ENCODE measurements around the gene CCT5.

The CCT5 gene

GRCh38 chr5:10249948-10250805 is at the start of gene CCT5:
Gene CCT5, plus strand, starts transcription at chr5:10250280. Its CDS starts 61 bp downstream, at chr5:10250341.
- H3K27ac Mint-ChIP-seq: peak within 1 kb of the TSS; percentile 100
- no peaks in the 10 kb centered on the region for H3K9me3 Mint-ChIP-seq
- peaks cover 43% of the 10 kb centered on the region for H3K4me1 Mint-ChIP-seq
- peak within 1 kb of the TSS; percentile 80 for H3K4me3 Mint-ChIP-seq
- peaks cover 59% of the 10 kb centered on the region for H3K36me3 Mint-ChIP-seq
- DNase-seq (ENCODE audit: low spot score in 2 of 2): peak; percentile 81 to 97
- ATAC-seq: peak; percentile 88

DNA sequence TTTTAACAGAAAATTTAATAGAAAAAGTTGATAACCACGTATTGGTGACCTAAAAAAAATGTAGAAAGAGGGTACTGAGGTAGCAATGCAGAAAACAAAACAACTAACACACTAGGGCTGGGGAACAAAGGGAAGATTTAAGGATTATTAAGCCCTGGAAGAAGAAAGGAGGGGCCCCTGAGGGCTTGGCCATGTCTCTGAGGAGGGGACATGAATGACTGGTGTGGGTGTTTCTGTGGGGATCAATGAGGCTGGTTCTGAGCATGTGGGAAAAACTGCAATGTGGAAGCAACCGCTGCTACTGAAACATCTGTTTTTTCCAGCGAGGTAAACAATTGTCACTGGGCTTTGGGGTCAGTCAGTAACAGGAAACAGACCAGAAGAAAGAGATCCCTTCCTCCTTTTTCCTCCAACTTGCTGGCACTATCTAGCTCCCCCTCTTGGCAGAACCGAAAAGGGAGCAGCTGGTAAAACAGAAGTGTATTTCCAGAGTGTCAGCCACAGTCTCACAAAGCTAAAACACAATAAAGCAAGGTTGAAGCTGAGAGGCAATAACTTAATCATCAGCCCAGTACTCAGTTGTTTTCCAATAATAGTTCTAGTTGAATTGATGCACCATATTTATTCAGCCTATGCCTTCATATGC is 48.7 kb upstream of the CCT5 start:
- no peak overlapping the region for H3K4me3 Mint-ChIP-seq
- no peak for ATAC-seq
- no peaks in the 10 kb centered on the region for H3K36me3 Mint-ChIP-seq
- no peaks in the 10 kb centered on the region for H3K4me1 Mint-ChIP-seq
- no peak for DNase-seq (ENCODE audit: low spot score in 2 of 2)
- H3K27ac Mint-ChIP-seq: no peak overlapping the region
- H3K9me3 Mint-ChIP-seq: peaks cover 7% of the 10 kb centered on the region

DNA sequence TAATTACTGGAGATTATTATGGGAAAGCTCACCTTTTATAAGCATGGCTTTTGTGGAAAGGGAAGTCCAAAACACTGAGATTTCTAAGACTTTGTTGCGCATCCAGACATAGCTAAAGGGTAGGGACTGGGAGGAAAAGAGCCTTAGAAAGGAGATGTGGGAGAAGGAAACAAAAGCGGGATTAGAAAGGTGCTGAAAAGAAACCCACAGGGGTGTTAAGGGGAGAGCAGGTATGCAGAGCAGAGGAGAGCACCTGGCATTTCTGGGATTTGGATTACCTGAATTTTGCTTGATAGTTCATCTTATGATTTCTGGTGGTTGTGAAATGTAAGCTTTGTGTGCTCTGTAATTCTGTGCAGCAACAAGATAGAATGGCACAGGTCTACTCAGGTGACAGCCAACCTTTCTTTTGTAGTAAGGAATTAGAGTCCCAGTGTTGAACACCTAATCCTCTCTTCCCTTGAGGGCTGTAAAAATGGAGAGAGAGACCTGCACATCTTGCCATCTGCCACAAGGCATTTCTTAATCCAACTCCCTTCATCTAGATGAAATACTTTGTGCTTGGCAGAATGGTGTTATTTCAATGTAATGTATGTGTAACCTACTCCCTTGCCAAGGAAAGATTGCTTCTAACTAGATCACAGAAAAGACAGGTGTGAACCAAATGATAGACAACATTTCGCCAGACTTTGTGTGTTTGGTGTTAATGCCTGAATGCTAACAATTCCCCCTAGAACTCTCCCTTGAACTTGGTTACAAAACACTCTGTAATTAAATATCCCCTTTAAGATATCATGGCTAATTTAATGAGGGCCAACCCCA is 47.8 kb upstream of the CCT5 start:
- ATAC-seq: no peak
- no peak for DNase-seq (ENCODE audit: low spot score in 2 of 2)
- Mint-ChIP-seq H3K36me3 (no peaks in the 10 kb centered on the region), H3K9me3 (peaks cover 4% of the 10 kb centered on the region), H3K4me1 (no peaks in the 10 kb centered on the region), H3K4me3 (no peak overlapping the region), H3K27ac (no peak overlapping the region)

- Mint-ChIP-seq H3K36me3 (no peaks in the 10 kb centered on the region), H3K4me1 (no peaks in the 10 kb centered on the region), H3K4me3 (no peak overlapping the region), H3K9me3 (no peaks in the 10 kb centered on the region), H3K27ac (no peak overlapping the region)
- DNase-seq (ENCODE audit: low spot score in 2 of 2): no peak
- ATAC-seq: no peak
These were observed 41.1 kb upstream of the CCT5 start for GRCh38 chr5:10209004-10209403.

DNA sequence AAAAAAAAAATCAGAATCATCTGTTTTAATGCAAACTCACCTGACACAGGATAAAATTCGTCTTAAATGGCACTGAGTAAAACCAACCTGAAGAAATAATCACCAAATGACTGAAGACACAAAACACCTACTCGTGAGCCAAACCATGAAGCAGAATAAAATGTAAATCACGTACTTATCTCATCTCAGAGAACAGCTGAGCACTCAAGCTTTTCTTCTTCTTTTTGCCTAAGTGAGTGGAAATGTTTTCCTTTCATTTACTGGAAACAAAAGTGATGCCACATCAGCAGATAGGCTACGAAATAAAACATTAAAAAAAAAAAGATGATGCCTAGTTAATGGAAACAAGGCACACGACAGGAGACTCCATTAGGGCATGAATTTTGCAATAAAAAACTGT is 36.8 kb upstream of the CCT5 start:
- Mint-ChIP-seq H3K4me1 (no peaks in the 10 kb centered on the region), H3K27ac (no peak overlapping the region), H3K36me3 (no peaks in the 10 kb centered on the region), H3K9me3 (no peaks in the 10 kb centered on the region), H3K4me3 (no peak overlapping the region)
- ATAC-seq (no peak), DNase-seq (ENCODE audit: low spot score in 2 of 2) (no peak)

GRCh38 chr5:10214041-10214440 is 36.0 kb upstream of the CCT5 start:
- H3K27ac Mint-ChIP-seq: no peak overlapping the region
- H3K4me3 Mint-ChIP-seq: no peak overlapping the region
- H3K36me3 Mint-ChIP-seq: no peaks in the 10 kb centered on the region
- ATAC-seq (no peak), DNase-seq (ENCODE audit: low spot score in 2 of 2) (no peak)
- no peaks in the 10 kb centered on the region for H3K4me1 Mint-ChIP-seq
- H3K9me3 Mint-ChIP-seq: no peaks in the 10 kb centered on the region

DNA sequence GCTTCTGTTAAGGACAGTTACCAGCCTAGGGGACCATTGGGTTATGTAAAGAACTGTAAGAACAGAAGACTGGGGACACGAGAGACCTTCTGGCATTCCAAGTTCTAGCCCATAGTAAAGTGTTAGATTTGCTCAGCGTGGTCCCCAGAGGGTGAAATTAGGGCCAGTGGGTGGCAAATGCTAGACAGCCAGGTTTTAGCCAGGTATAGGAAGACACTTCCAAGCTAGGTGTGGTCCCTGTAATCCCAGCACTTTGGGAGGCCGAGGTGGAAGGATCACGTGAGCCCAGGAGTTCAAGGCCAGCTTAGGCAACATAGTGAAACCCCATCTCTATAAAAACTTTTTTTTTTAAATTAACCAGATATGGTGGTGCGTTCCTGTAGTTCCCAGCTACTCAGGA is 34.7 kb upstream of the CCT5 start:
- no peaks in the 10 kb centered on the region for H3K36me3 Mint-ChIP-seq
- ATAC-seq (no peak), DNase-seq (ENCODE audit: low spot score in 2 of 2) (no peak)
- H3K4me1 Mint-ChIP-seq: no peaks in the 10 kb centered on the region
- H3K9me3 Mint-ChIP-seq: no peaks in the 10 kb centered on the region
- H3K27ac Mint-ChIP-seq: no peak overlapping the region
- H3K4me3 Mint-ChIP-seq: no peak overlapping the region

DNA sequence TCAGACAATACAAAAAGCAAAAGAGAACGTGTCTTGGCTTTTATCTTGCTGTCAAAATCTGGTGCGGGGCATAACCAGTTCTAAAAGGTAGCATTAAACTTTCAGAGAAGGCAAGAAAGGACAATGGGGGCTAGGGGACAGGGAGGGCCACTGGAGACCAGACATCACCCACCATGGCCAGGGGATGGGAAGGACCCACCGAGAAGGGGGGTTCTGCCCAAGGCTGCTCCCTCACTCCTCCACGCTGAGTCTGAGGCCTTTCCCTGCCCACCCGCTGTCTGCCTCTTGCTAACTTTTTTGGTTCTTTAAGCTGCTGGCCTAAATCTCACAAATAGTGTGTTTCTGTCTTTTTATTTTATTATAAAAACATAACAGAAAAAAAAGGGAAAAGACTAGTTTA is 34.0 kb upstream of the CCT5 start:
- Mint-ChIP-seq H3K36me3 (no peaks in the 10 kb centered on the region), H3K9me3 (no peaks in the 10 kb centered on the region), H3K4me1 (no peaks in the 10 kb centered on the region), H3K4me3 (no peak overlapping the region), H3K27ac (no peak overlapping the region)
- DNase-seq (ENCODE audit: low spot score in 2 of 2): no peak
- ATAC-seq: no peak

- no peak for DNase-seq (ENCODE audit: low spot score in 2 of 2)
- H3K36me3 Mint-ChIP-seq: no peaks in the 10 kb centered on the region
- no peaks in the 10 kb centered on the region for H3K4me1 Mint-ChIP-seq
- no peaks in the 10 kb centered on the region for H3K9me3 Mint-ChIP-seq
- H3K27ac Mint-ChIP-seq: no peak overlapping the region
- ATAC-seq: no peak
- no peak overlapping the region for H3K4me3 Mint-ChIP-seq
These were observed 31.4 kb upstream of the CCT5 start for GRCh38 chr5:10218658-10219057.

- H3K27ac Mint-ChIP-seq: no peak overlapping the region
- DNase-seq (ENCODE audit: low spot score in 2 of 2) (no peak), ATAC-seq (no peak)
- no peaks in the 10 kb centered on the region for H3K9me3 Mint-ChIP-seq
- no peaks in the 10 kb centered on the region for H3K4me1 Mint-ChIP-seq
- H3K36me3 Mint-ChIP-seq: peaks cover 3% of the 10 kb centered on the region
- no peak overlapping the region for H3K4me3 Mint-ChIP-seq
These were observed 31.0 kb upstream of the CCT5 start for GRCh38 chr5:10219068-10219467.

DNA sequence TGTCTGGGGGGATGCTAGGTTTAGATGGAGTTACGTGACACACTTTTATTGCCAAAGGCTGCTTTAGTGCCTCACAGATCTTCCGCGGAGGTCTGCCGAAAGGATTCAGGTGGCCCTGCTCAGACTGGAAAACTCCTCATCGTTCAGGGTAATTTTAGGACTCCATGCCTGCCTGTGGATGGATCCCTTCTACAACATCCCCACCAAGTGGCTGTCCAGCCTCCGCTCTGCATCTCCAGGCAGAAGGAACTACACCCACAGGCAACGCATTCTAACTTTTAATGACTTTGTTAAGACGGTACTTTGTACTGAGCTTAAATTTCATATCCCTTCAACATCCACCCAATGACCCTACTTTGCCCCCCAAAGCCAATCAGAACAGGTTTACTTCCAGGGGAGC is 29.8 kb upstream of the CCT5 start:
- DNase-seq (ENCODE audit: low spot score in 2 of 2): peak in 1 of 2 donors; percentile 22
- ATAC-seq: no peak
- Mint-ChIP-seq H3K27ac (no peak overlapping the region), H3K36me3 (peaks cover 5% of the 10 kb centered on the region), H3K9me3 (peaks cover 5% of the 10 kb centered on the region), H3K4me3 (no peak overlapping the region), H3K4me1 (no peaks in the 10 kb centered on the region)

- no peaks in the 10 kb centered on the region for H3K4me1 Mint-ChIP-seq
- ATAC-seq: no peak
- peaks cover 5% of the 10 kb centered on the region for H3K9me3 Mint-ChIP-seq
- no peak for DNase-seq (ENCODE audit: low spot score in 2 of 2)
- no peak overlapping the region for H3K4me3 Mint-ChIP-seq
- peaks cover 5% of the 10 kb centered on the region for H3K36me3 Mint-ChIP-seq
- H3K27ac Mint-ChIP-seq: no peak overlapping the region
These were observed 27.8 kb upstream of the CCT5 start for GRCh38 chr5:10222326-10222725.

- Mint-ChIP-seq H3K4me1 (no peaks in the 10 kb centered on the region), H3K36me3 (peaks cover 18% of the 10 kb centered on the region), H3K27ac (no peak overlapping the region), H3K4me3 (no peak overlapping the region), H3K9me3 (peaks cover 5% of the 10 kb centered on the region)
- no peak for ATAC-seq
- peak in 1 of 2 donors; percentile 8 for DNase-seq (ENCODE audit: low spot score in 2 of 2)
These were observed 22.7 kb upstream of the CCT5 start for GRCh38 chr5:10227379-10227778.

- no peaks in the 10 kb centered on the region for H3K4me1 Mint-ChIP-seq
- no peak overlapping the region for H3K27ac Mint-ChIP-seq
- ATAC-seq: no peak
- no peak overlapping the region for H3K4me3 Mint-ChIP-seq
- peaks cover 5% of the 10 kb centered on the region for H3K9me3 Mint-ChIP-seq
- no peak for DNase-seq (ENCODE audit: low spot score in 2 of 2)
- peaks cover 18% of the 10 kb centered on the region for H3K36me3 Mint-ChIP-seq
These were observed 21.8 kb upstream of the CCT5 start for GRCh38 chr5:10228288-10228687.

- ATAC-seq (no peak), DNase-seq (ENCODE audit: low spot score in 2 of 2) (peak in 1 of 2 donors; percentile 23)
- H3K4me1 Mint-ChIP-seq: no peaks in the 10 kb centered on the region
- H3K9me3 Mint-ChIP-seq: peaks cover 5% of the 10 kb centered on the region
- no peak overlapping the region for H3K4me3 Mint-ChIP-seq
- no peak overlapping the region for H3K27ac Mint-ChIP-seq
- peaks cover 14% of the 10 kb centered on the region for H3K36me3 Mint-ChIP-seq
These were observed 20.6 kb upstream of the CCT5 start for GRCh38 chr5:10229306-10230048.

All from stimulated activated effector memory CD8-positive, alpha-beta T cell treated with anti-CD3 and anti-CD28 coated beads, Interleukin-12 subunit alpha, Interleukin-12 subunit beta, amount 100 ng/mL, for 72 hours (primary cell).